ENCODE results near the gene ZBTB16. TPM values are rescaled to one million over a fixed set of nuclear protein-coding genes. Genes with fewer than 3 reads are reported as not detected.

Gene ZBTB16
- polyA plus RNA-seq, 1 experiment: not detected

- POLR2A ChIA-PET: no interaction called here
- H3K27ac ChIP-seq (ENCODE audit: low read depth, low read length): no peak overlapping the region
- no peak overlapping the region for H3K4me3 ChIP-seq (ENCODE audit: low read depth, low read length)
- CTCF ChIA-PET: no interaction called here
- no peak for DNase-seq (ENCODE audit: low read depth, low spot score)
- H3K9me3 ChIP-seq (ENCODE audit: control insufficient read depth, insufficient read depth, low read length): no peaks in the 10 kb centered on the region
- TF ChIP-seq CTCF (IDR thresholded peaks at IDR 0.05; ENCODE audit: low read depth, low read length): no peak
- H3K27me3 ChIP-seq (ENCODE audit: control insufficient read depth, insufficient read depth, low read length): no peaks in the 10 kb centered on the region
Observed at GRCh38 chr11:114095899-114096298, 36.4 kb downstream of the ZBTB16 start.

- H3K27me3 ChIP-seq (ENCODE audit: control insufficient read depth, insufficient read depth, low read length): no peaks in the 10 kb centered on the region
- no peak for TF ChIP-seq CTCF (IDR thresholded peaks at IDR 0.05; ENCODE audit: low read depth, low read length)
- H3K9me3 ChIP-seq (ENCODE audit: control insufficient read depth, insufficient read depth, low read length): no peaks in the 10 kb centered on the region
- no peak overlapping the region for H3K4me3 ChIP-seq (ENCODE audit: low read depth, low read length)
- ChIA-PET CTCF (no interaction called here), POLR2A (no interaction called here)
- DNase-seq (ENCODE audit: low read depth, low spot score): no peak
- no peak overlapping the region for H3K27ac ChIP-seq (ENCODE audit: low read depth, low read length)
Observed at GRCh38 chr11:114097832-114098231, 38.3 kb downstream of the ZBTB16 start.

GRCh38 chr11:114098927-114099326 lies 39.4 kb downstream of the ZBTB16 start:
- Histone ChIP-seq H3K27ac (ENCODE audit: low read depth, low read length) (no peak overlapping the region), H3K27me3 (ENCODE audit: control insufficient read depth, insufficient read depth, low read length) (no peaks in the 10 kb centered on the region), H3K9me3 (ENCODE audit: control insufficient read depth, insufficient read depth, low read length) (no peaks in the 10 kb centered on the region), H3K4me3 (ENCODE audit: low read depth, low read length) (no peak overlapping the region)
- POLR2A ChIA-PET: no interaction called here
- TF ChIP-seq CTCF (IDR thresholded peaks at IDR 0.05; ENCODE audit: low read depth, low read length): no peak
- DNase-seq (ENCODE audit: low read depth, low spot score): no peak
- CTCF ChIA-PET: no interaction called here

GRCh38 chr11:114099392-114100178 lies 40.1 kb downstream of the ZBTB16 start:
- no peak for DNase-seq (ENCODE audit: low read depth, low spot score)
- no peak overlapping the region for H3K27ac ChIP-seq (ENCODE audit: low read depth, low read length)
- ChIA-PET CTCF (no interaction called here), POLR2A (no interaction called here)
- no peak overlapping the region for H3K4me3 ChIP-seq (ENCODE audit: low read depth, low read length)
- TF ChIP-seq CTCF (IDR thresholded peaks at IDR 0.05; ENCODE audit: low read depth, low read length): no peak
- H3K9me3 ChIP-seq (ENCODE audit: control insufficient read depth, insufficient read depth, low read length): no peaks in the 10 kb centered on the region
- H3K27me3 ChIP-seq (ENCODE audit: control insufficient read depth, insufficient read depth, low read length): no peaks in the 10 kb centered on the region

GRCh38 chr11:114102993-114103896 lies 43.7 kb downstream of the ZBTB16 start:
- no peak for DNase-seq (ENCODE audit: low read depth, low spot score)
- no peak for TF ChIP-seq CTCF (IDR thresholded peaks at IDR 0.05; ENCODE audit: low read depth, low read length)
- Histone ChIP-seq H3K9me3 (ENCODE audit: control insufficient read depth, insufficient read depth, low read length) (no peaks in the 10 kb centered on the region), H3K27ac (ENCODE audit: low read depth, low read length) (no peak overlapping the region), H3K4me3 (ENCODE audit: low read depth, low read length) (no peak overlapping the region), H3K27me3 (ENCODE audit: control insufficient read depth, insufficient read depth, low read length) (no peaks in the 10 kb centered on the region)
- ChIA-PET POLR2A (no interaction called here), CTCF (no interaction called here)
